HG03039 (cell line): ENCODE data around the gene MAML3.

Experiments
- ATAC-seq: cut with Tn5 transposase; IDR thresholded peaks from one replicate; pipeline ENCODE4 v1.9.1; 2021; ENCODE audit warnings: mild to moderate bottlenecking, moderate library complexity; ENCODE audit not compliant: unreplicated experiment

MAML3 gene

GRCh38 chr4:140080883-140081282 lies 73.1 kb downstream of the MAML3 start:
- ATAC-seq = no peak

GRCh38 chr4:140078366-140078765 lies 75.6 kb downstream of the MAML3 start:
- ATAC-seq = no peak

- ATAC-seq = no peak
These were observed 77.7 kb downstream of the MAML3 start for GRCh38 chr4:140076307-140076706.

GRCh38 chr4:140071806-140072205 lies 82.2 kb downstream of the MAML3 start:
- peak; percentile 82 for ATAC-seq

GRCh38 chr4:140070973-140071372 lies 83.0 kb downstream of the MAML3 start:
- ATAC-seq = no peak

GRCh38 chr4:140070366-140070765 lies 83.6 kb downstream of the MAML3 start:
- ATAC-seq = no peak

DNA sequence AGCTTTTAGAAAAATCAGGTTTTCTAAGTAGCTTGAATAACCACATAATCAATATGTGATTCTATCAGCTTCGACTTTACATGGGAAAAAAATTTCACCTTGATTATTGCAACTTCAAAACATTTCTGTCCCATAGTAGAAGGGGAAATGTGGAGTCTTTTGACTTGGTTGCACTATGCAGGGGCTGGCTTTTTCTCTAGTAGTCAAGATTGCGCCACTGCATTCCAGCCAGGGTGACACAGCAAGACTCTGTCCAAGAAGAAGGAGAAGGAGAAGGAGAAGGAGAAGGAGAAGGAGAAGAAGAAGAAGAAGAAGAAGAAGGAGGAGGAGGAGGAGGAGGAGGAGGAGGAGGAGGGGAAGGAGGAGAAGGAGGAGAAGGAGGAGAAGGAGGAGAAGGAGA lies 84.9 kb downstream of the MAML3 start:
- no peak for ATAC-seq

GRCh38 chr4:140068271-140068670 lies 85.7 kb downstream of the MAML3 start:
- no peak for ATAC-seq

- ATAC-seq = no peak
These were observed 87.7 kb downstream of the MAML3 start for GRCh38 chr4:140066031-140066930.

DNA sequence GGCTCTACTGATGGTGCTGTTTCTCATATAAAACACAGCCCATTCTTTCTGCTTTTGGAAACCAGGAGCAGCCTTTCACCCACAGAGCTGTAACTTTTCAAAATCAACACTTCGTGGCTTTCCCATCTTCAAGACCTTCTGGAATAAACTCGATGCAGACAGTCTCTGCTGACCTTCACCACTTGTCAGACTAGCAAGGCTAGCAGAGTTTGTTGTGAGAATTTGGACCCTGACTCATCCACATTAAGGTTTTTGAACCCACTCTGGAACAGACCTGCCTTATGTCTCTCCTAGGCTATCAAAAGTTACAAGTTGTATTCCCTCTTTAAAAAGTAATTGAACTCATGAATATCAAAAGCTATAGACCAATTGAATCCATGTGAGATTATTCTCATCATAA lies 88.6 kb downstream of the MAML3 start:
- no peak for ATAC-seq

DNA sequence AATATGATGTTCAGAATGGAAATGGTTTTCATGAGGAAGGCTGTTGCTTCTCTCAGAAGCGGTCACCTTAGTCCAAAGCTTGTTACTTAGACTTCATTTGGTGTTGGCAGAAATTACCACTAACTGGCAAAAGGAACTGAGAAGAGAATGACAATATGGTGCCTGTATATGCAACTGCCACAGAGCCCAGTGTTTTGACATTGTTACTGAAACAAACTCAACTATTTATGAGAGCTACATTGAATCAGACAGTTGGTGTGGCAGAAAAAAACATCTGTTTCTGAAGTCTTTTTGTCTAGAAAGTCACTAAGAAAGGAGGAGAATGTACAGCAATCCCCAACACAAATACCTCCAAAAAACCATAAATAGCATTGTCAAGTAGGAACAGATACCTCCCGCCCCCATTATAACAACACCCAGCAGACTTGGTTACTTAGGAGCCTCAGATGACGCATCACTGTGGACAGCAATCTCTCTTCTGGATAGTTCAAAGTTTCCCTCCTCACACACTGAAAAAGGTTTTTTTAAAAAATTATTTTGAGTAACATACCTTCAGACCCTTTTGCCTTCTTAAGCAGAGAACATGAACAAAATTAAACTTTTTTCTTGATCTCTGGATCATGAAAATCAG lies 92.2 kb downstream of the MAML3 start:
- ATAC-seq = no peak

DNA sequence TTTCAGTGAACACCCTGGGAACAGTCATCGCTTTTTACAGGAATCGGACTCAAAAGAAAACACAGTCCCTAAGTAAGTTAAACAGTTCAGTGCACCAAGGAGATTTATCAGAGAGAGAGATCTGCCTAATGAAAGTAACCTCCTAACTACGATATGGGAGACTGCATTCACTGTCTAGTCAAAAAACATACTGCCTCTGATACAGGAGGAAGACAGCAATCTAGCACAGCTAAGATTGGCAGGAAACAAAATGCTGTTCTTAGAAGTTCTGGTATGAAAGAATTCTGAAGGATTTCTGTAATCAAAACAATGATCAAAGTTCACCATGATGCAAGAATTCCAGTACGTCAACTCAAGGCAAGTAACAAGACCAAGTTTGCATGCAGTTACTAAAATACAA lies 92.8 kb downstream of the MAML3 start:
- no peak for ATAC-seq

GRCh38 chr4:140059159-140059558 lies 94.8 kb downstream of the MAML3 start:
- no peak for ATAC-seq

DNA sequence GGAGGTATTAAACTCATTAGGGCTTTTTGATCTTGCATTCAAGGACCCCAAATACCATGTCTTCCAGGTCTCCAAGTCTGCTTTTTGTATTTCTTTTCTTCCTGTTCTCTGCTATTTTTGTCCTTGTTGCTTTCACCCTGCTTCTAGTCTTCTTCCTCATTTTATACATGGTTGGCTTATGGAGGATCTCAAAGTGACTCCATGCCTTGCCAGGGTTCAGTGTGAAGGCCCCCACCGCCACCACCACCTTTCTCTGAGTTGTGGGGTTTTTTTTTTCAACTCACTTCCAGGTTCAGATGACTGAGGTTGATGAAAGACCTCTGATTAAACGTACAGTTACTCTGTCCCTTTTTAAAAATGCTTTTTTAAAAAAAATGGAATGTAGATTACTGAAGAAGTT lies 96.3 kb downstream of the MAML3 start:
- ATAC-seq = no peak

DNA sequence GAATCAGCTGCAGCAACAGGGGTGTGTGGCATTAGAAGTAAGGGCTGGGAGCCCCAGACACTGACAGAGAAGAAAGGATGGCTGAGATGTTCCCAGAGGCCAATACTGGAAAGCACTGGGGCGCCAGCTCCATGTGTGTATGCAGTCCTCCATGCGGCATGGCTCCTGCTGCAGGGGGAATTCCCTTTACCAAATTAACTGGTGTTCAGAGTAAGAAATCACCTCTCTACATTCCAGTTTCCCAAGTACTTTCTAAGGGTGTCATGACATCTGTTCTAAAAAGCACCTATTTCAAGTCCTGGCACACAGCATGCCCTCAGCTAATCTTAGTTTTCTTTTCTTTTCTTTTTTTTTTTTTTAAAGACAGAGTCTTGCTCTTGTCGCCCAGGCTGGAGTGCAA lies 98.0 kb downstream of the MAML3 start:
- no peak for ATAC-seq

- no peak for ATAC-seq
These were observed 99.1 kb downstream of the MAML3 start for GRCh38 chr4:140054861-140055260.

GRCh38 chr4:140053185-140053584 lies 100.8 kb downstream of the MAML3 start:
- no peak for ATAC-seq

GRCh38 chr4:140052050-140052449 lies 101.9 kb downstream of the MAML3 start:
- ATAC-seq = no peak

- ATAC-seq = no peak
These were observed 103.9 kb downstream of the MAML3 start for GRCh38 chr4:140049849-140050637.

- no peak for ATAC-seq
These were observed 104.7 kb downstream of the MAML3 start for GRCh38 chr4:140049024-140049848.
